B cell (primary cell): ENCODE data around the gene CYP4F11. TPM values are rescaled to one million over a fixed set of nuclear protein-coding genes. Genes with fewer than 3 reads are reported as not detected.

ENCODE experiments used
- ATAC-seq: fragments of 200-7000 bp; cut with Tn5 transposase; one replicate; pipeline ENCODE4 v1.10.0; 2021; ENCODE audit warnings: low read depth, mild to moderate bottlenecking, moderate number of reproducible peaks, moderate library complexity
- CTCF ChIA-PET: fragments of 350-600 bp; sonication (Branson Sonifier 250); formaldehyde crosslinking; loops from one replicate; lab custom pipeline; 2021; ENCODE audit warnings: antibody characterized with exemption, inconsistent platforms; lab: Charles Lee
- POLR2A ChIA-PET: fragments of 350-600 bp; sonication (Branson Sonifier 250); formaldehyde crosslinking; loops from one replicate; lab custom pipeline; 2021; ENCODE audit warnings: antibody characterized with exemption; lab: Charles Lee
- DNase-seq: peaks from one replicate; pipeline ENCODE4 v3.0.0; 2013
- H2AFZ ChIP-seq: 2 replicates; pipeline ENCODE4 v1.6.1; 2012; ENCODE audit warnings: mild to moderate bottlenecking, low read depth, low read length; ENCODE audit not compliant: insufficient read depth, poor library complexity, severe bottlenecking
- H3K27ac ChIP-seq, 2 donors: 1 replicate in 1 of 2; 2 replicates in 1 of 2; pipeline ENCODE4 v1.5.1; 2012 to 2013; ENCODE audit warnings: low read length in 2 of 2, mild to moderate bottlenecking in 2 of 2, moderate library complexity in 1 of 2
- H3K27me3 ChIP-seq, 4 experiments: fragments of 200-600 bp in 1 of 4; sonication (generic) in 1 of 4; replicated peaks in 1 of 4; 1 replicate in 2 of 4; 2 replicates in 2 of 4; pipeline versions ENCODE4 v1.6.1 to v1.7.0; 2013 to 2016; ENCODE audit warnings: low read length in 3 of 4, mild to moderate bottlenecking in 2 of 4, mixed read lengths in 1 of 4, moderate library complexity in 1 of 4; ENCODE audit not compliant: insufficient read depth in 4 of 4, control insufficient read depth in 3 of 4; ENCODE audit errors: control extremely low read depth in 1 of 4
- H3K36me3 ChIP-seq, 2 experiments: replicated peaks in 1 of 2; 1 replicate in 1 of 2; 2 replicates in 1 of 2; pipeline versions ENCODE4 v1.6.1 to v1.7.1; 2013; ENCODE audit warnings: low read length in 1 of 2; ENCODE audit not compliant: insufficient read depth in 2 of 2, control insufficient read depth in 1 of 2; ENCODE audit errors: control extremely low read depth in 1 of 2, extremely low read depth in 1 of 2
- H3K4me1 ChIP-seq, 2 donors: fragments of 200-600 bp in 1 of 2; sonication (generic) in 1 of 2; 1 replicate in 1 of 2; 2 replicates in 1 of 2; pipeline versions ENCODE4 v1.5.1 to v1.6.1; 2013 to 2017; ENCODE audit warnings: low read length in 2 of 2; ENCODE audit not compliant: control insufficient read depth in 2 of 2, insufficient read depth in 2 of 2
- H3K4me2 ChIP-seq: replicated peaks from 2 replicates; pipeline ENCODE3; 2012; ENCODE audit warnings: mild to moderate bottlenecking, low read depth, low read length; ENCODE audit not compliant: poor library complexity, severe bottlenecking
- H3K4me3 ChIP-seq, 5 experiments: fragments of 200-600 bp in 1 of 5; sonication (generic) in 1 of 5; 1 replicate in 3 of 5; 2 replicates in 2 of 5; pipeline versions ENCODE4 v1.5.1 to v1.7.0; 2011 to 2016; ENCODE audit warnings: low read length in 4 of 5, mild to moderate bottlenecking in 4 of 5, low read depth in 2 of 5, control low read depth in 1 of 5, moderate library complexity in 1 of 5; ENCODE audit not compliant: insufficient read depth in 1 of 5; ENCODE audit errors: control extremely low read depth in 1 of 5, extremely low read depth in 1 of 5
- H3K79me2 ChIP-seq: fragments of 200-600 bp; sonication (generic); one replicate; pipeline ENCODE4 v1.6.0; 2016; ENCODE audit warnings: low read length; ENCODE audit not compliant: control insufficient read depth, insufficient read depth
- H3K9ac ChIP-seq: fragments of 200-600 bp; sonication (generic); 2 replicates; pipeline ENCODE4 v1.6.1; 2017; ENCODE audit warnings: mild to moderate bottlenecking, low read length, moderate library complexity
- H3K9me3 ChIP-seq, 3 donors: one replicate each; pipeline versions ENCODE4 v1.6.1 to v1.7.1; 2013; ENCODE audit warnings: low read length in 2 of 3; ENCODE audit not compliant: control insufficient read depth in 2 of 3, insufficient read depth in 1 of 3; ENCODE audit errors: control extremely low read depth in 1 of 3
- H4K20me1 ChIP-seq: 2 replicates; pipeline ENCODE4 v1.6.0; 2012; ENCODE audit warnings: mild to moderate bottlenecking, low read length; ENCODE audit not compliant: insufficient read depth, control insufficient read depth, poor library complexity, severe bottlenecking
- H3K27ac Mint-ChIP-seq: one replicate; pipeline ENCODE4 v1.8.0; 2021; ENCODE audit warnings: mixed read lengths
- H3K27me3 Mint-ChIP-seq: one replicate; pipeline ENCODE4 v1.8.0; 2021; ENCODE audit warnings: mixed read lengths
- H3K4me1 Mint-ChIP-seq: one replicate; pipeline ENCODE4 v1.8.0; 2021; ENCODE audit warnings: mixed read lengths
- H3K4me3 Mint-ChIP-seq: one replicate; pipeline ENCODE4 v1.8.0; 2021; ENCODE audit warnings: mixed read lengths
- H3K9me3 Mint-ChIP-seq: one replicate; pipeline ENCODE4 v1.8.0; 2022; ENCODE audit warnings: mixed read lengths; ENCODE audit not compliant: insufficient read depth
- EZH2 ChIP-seq: IDR thresholded peaks from 2 replicates; pipeline ENCODE4 v1.6.1; 2012; ENCODE audit warnings: borderline replicate concordance, low read depth, mild to moderate bottlenecking, moderate library complexity, low read length; ENCODE audit not compliant: insufficient read depth, poor library complexity, severe bottlenecking
- WGBS: methylation state at CpG from one replicate; pipeline ENCODE4 v1.1.5; 2013; ENCODE audit warnings: missing lambda C conversion rate; ENCODE audit not compliant: insufficient coverage; 5-methylcytosine and 5-hydroxymethylcytosine counted together
- intact Hi-C: fragments of 100-400 bp; cut with micrococcal nuclease; formaldehyde crosslinking; loops from one replicate; pipeline ENCODE4 v1.10.0; 2022
- polyA plus RNA-seq: library from polyadenylated mRNA; depleted of rRNA; stranded (reverse); fragments of >200 nt; gene quantifications from 2 replicates; pipeline ENCODE4 v1.2.3, GENCODE V29; 2012
- total RNA-seq, 2 donors: library from RNA; stranded (reverse); fragments of 120-200 nt in 1 of 2; gene quantifications; 1 replicate in 1 of 2; 2 replicates in 1 of 2; pipeline versions ENCODE4 v1.2.3 to v1.2.4, GENCODE V29; 2013 to 2022
- TF ChIP-seq, protein P1 (sequence below): fragments of 200-600 bp; IDR thresholded peaks from one replicate; pipeline ENCODE4 v1.8.0; 2022; ENCODE audit warnings: antibody characterized with exemption, mild to moderate bottlenecking

CYP4F11 gene
- total and polyA plus RNA-seq, 2 donors (not counting 1 experiment from before 2014, with no cell fraction given) = not detected

DNA sequence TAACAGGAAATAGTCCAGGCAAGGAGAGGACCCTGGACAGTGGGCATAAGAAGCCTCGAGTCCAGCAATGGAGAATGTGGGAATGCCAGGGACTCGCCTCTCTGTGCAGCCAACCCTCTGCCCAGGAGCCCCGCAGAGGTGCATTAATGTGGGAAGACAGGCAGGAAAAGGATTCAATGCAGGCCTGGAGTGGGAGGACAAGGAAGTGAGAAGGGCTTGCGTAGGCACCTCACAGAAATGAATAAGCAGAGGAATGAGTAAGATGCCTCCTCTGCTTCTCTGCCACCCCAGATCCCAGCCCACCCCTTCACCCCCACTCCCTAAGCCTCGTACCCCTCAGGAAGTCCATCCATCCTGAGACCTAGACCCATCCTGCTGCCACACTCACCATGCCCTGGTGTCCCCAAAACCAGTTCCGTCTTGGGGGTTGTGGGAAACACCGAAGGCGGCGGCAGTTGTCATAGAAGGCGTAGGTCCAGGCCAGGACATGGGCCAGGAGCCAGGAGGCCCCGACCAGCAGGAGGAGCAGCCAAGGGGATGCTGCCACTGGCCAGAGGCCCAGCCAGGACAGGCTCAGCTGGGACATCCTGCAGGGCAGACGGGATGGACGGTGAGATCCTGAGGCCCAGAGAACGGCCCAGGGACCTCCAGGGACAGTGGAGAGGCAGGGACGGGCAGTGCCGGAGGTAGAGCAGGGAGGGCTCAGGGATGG, 37.1 kb downstream of the CYP4F11 start:
- H3K9me3 Mint-ChIP-seq = no peaks in the 10 kb centered on the region
- Histone ChIP-seq H3K27me3 (peaks cover 0 to 21% (median 5%) of the 10 kb centered on the region in 4 experiments), H3K9me3 (peaks cover 0 to 3% (median 0%) of the 10 kb centered on the region in 3 donors), H3K79me2 (no peaks in the 10 kb centered on the region), H3K4me2 (no peak overlapping the region), H3K4me1 (no peaks in the 10 kb centered on the region), H3K4me3 (no peak overlapping the region), H3K36me3 (no peaks in the 10 kb centered on the region), H3K27ac (no peak overlapping the region), H4K20me1 (no peaks in the 10 kb centered on the region), H2AFZ (no peak overlapping the region), H3K9ac (no peak overlapping the region)
- no peak overlapping the region for H3K27ac Mint-ChIP-seq
- intact Hi-C loops = no loop called here
- DNase-seq (no peak), ATAC-seq (no peak)
- peaks cover 4% of the 10 kb centered on the region for H3K4me1 Mint-ChIP-seq
- ChIA-PET CTCF (no interaction called here), POLR2A (no interaction called here)
- no peak overlapping the region for H3K4me3 Mint-ChIP-seq
- 88% methylated on average over 13 of the region's 16 CpGs for WGBS
- peaks cover 45% of the 10 kb centered on the region for H3K27me3 Mint-ChIP-seq
- TF ChIP-seq EZH2 = no peak
- TF ChIP-seq, protein P1, sequence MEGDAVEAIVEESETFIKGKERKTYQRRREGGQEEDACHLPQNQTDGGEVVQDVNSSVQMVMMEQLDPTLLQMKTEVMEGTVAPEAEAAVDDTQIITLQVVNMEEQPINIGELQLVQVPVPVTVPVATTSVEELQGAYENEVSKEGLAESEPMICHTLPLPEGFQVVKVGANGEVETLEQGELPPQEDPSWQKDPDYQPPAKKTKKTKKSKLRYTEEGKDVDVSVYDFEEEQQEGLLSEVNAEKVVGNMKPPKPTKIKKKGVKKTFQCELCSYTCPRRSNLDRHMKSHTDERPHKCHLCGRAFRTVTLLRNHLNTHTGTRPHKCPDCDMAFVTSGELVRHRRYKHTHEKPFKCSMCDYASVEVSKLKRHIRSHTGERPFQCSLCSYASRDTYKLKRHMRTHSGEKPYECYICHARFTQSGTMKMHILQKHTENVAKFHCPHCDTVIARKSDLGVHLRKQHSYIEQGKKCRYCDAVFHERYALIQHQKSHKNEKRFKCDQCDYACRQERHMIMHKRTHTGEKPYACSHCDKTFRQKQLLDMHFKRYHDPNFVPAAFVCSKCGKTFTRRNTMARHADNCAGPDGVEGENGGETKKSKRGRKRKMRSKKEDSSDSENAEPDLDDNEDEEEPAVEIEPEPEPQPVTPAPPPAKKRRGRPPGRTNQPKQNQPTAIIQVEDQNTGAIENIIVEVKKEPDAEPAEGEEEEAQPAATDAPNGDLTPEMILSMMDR = no peak

- POLR2A ChIA-PET = no interaction called here
- H3K27ac ChIP-seq = no peak overlapping the region
- WGBS = 81% methylated on average over 3 of the region's 4 CpGs
- ATAC-seq (no peak), DNase-seq (no peak)
- peaks cover 0 to 15% (median 3%) of the 10 kb centered on the region in 4 experiments for H3K27me3 ChIP-seq
- no peak overlapping the region for H3K4me2 ChIP-seq
- H3K4me3 ChIP-seq = no peak overlapping the region
- peaks cover 0 to 3% (median 0%) of the 10 kb centered on the region in 3 donors for H3K9me3 ChIP-seq
- TF ChIP-seq, protein P1 = no peak
- no peak for TF ChIP-seq EZH2
- no peaks in the 10 kb centered on the region for H3K79me2 ChIP-seq
- CTCF ChIA-PET = no interaction called here
- intact Hi-C loops = no loop called here
- no peaks in the 10 kb centered on the region for H3K9me3 Mint-ChIP-seq
- no peak overlapping the region for H2AFZ ChIP-seq
- H3K4me3 Mint-ChIP-seq = no peak overlapping the region
- no peaks in the 10 kb centered on the region for H3K36me3 ChIP-seq
- peaks cover 36% of the 10 kb centered on the region for H3K27me3 Mint-ChIP-seq
- H3K4me1 ChIP-seq = no peaks in the 10 kb centered on the region
- H3K27ac Mint-ChIP-seq = no peak overlapping the region
- no peak overlapping the region for H3K9ac ChIP-seq
- peaks cover 4% of the 10 kb centered on the region for H3K4me1 Mint-ChIP-seq
- H4K20me1 ChIP-seq = no peaks in the 10 kb centered on the region
Measured at GRCh38 chr19:15895876-15896430, 38.4 kb downstream of the CYP4F11 start.
